H1 (cell line): ENCODE data around the gene OPHN1. TPM values are rescaled to one million over a fixed set of nuclear protein-coding genes. Genes with fewer than 3 reads are reported as not detected.

Source experiments
- CTCF ChIA-PET: fragments of 300-600 bp; sonication (Branson Sonifier 250); formaldehyde crosslinking; loops from one replicate; lab custom pipeline; 2021; ENCODE audit not compliant: partially characterized antibody; lab: Charles Lee
- POLR2A ChIA-PET: fragments of 300-600 bp; sonication (Branson Sonifier 250); formaldehyde crosslinking; loops from one replicate; lab custom pipeline; 2021; ENCODE audit warnings: inconsistent platforms; ENCODE audit not compliant: partially characterized antibody; lab: Charles Lee
- DNase-seq, 2 experiments: peaks; one replicate each; pipeline versions ENCODE4 v3.0.0 to v3.0.0-alpha.2; 2010 to 2022; ENCODE audit warnings: low spot score in 2 of 2, low read depth in 1 of 2, mixed read lengths in 1 of 2
- FAIRE-seq: peaks from 2 replicates; lab custom pipeline; 2011; peaks lifted over from hg19 to GRCh38; lab: Jason Lieb, UNC
- H2AFZ ChIP-seq: 2 replicates; pipeline ENCODE4 v1.8.1; 2012; ENCODE audit warnings: low read length, inconsistent platforms
- H2AK5ac ChIP-seq: 2 replicates; pipeline ENCODE4 v1.6.1; 2013; ENCODE audit warnings: low read depth, low read length
- H2BK120ac ChIP-seq: replicated peaks from 2 replicates; pipeline ENCODE3; 2013; ENCODE audit warnings: low read depth, low read length, inconsistent platforms
- H2BK12ac ChIP-seq: 2 replicates; pipeline ENCODE4 v1.6.1; 2013; ENCODE audit warnings: low read depth, low read length
- H2BK15ac ChIP-seq: 2 replicates; pipeline ENCODE4 v1.6.1; 2013; ENCODE audit warnings: low read length
- H2BK20ac ChIP-seq: 2 replicates; pipeline ENCODE4 v1.6.1; 2013; ENCODE audit warnings: low read length
- H2BK5ac ChIP-seq: 2 replicates; pipeline ENCODE4 v1.6.1; 2013; ENCODE audit warnings: low read depth, low read length
- H3K14ac ChIP-seq: 2 replicates; pipeline ENCODE4 v1.6.1; 2013; ENCODE audit warnings: inconsistent platforms; ENCODE audit not compliant: insufficient read length
- H3K18ac ChIP-seq: 2 replicates; pipeline ENCODE4 v1.6.1; 2013; ENCODE audit warnings: low read length; ENCODE audit errors: extremely low read depth
- H3K23ac ChIP-seq: 2 replicates; pipeline ENCODE4 v1.6.1; 2013; ENCODE audit warnings: inconsistent platforms; ENCODE audit not compliant: insufficient read length
- H3K23me2 ChIP-seq: 2 replicates; pipeline ENCODE4 v1.6.1; 2013; ENCODE audit warnings: low read depth, low read length
- H3K27ac ChIP-seq: 2 replicates; pipeline ENCODE4 v1.6.1; 2011; ENCODE audit warnings: low read depth, low read length, inconsistent platforms
- H3K27me3 ChIP-seq, 4 experiments: replicated peaks in 1 of 4; 1 replicate in 1 of 4; 2 replicates in 3 of 4; pipeline versions ENCODE4 v1.6.1 to v1.8.1; 2011 to 2013; ENCODE audit warnings: low read length in 3 of 4, mild to moderate bottlenecking in 3 of 4, inconsistent platforms in 2 of 4, mixed read lengths in 2 of 4, moderate library complexity in 1 of 4; ENCODE audit not compliant: control insufficient read depth in 3 of 4, insufficient read depth in 3 of 4; ENCODE audit errors: extremely low read depth in 1 of 4
- H3K36me3 ChIP-seq, 4 experiments: 2 replicates each; pipeline versions ENCODE4 v1.6.1 to v1.8.1; 2011 to 2013; ENCODE audit warnings: mild to moderate bottlenecking in 4 of 4, low read length in 3 of 4, moderate library complexity in 2 of 4, control low read depth in 1 of 4, inconsistent platforms in 1 of 4; ENCODE audit not compliant: insufficient read depth in 4 of 4, control insufficient read depth in 2 of 4
- H3K4ac ChIP-seq: replicated peaks from 2 replicates; pipeline ENCODE3; 2013; ENCODE audit warnings: low read length, low read depth, mixed read lengths, inconsistent platforms; ENCODE audit not compliant: insufficient read length
- H3K4me1 ChIP-seq, 4 experiments: replicated peaks in 1 of 4; 1 replicate in 1 of 4; 2 replicates in 3 of 4; pipeline versions ENCODE4 v1.6.1 to v1.8.1; 2011 to 2013; ENCODE audit warnings: low read length in 3 of 4, inconsistent platforms in 2 of 4, mixed read lengths in 1 of 4; ENCODE audit not compliant: insufficient read depth in 4 of 4, control insufficient read depth in 3 of 4
- H3K4me2 ChIP-seq, 2 experiments: 2 replicates each; pipeline versions ENCODE4 v1.6.1 to v1.8.1; 2011 to 2013; ENCODE audit warnings: low read depth in 2 of 2, low read length in 2 of 2, control low read depth in 1 of 2, inconsistent platforms in 1 of 2, mild to moderate bottlenecking in 1 of 2; ENCODE audit not compliant: insufficient read depth in 1 of 2
- H3K4me3 ChIP-seq, 4 experiments: fragments of 200-600, 300-600 bp in 1 of 4; sonication (generic), shearing (Covaris generic), sonication (Bioruptor Twin) in 1 of 4; 2 replicates each; pipeline versions ENCODE4 v1.5.1 to v1.8.1; 2011 to 2016; ENCODE audit warnings: low read length in 4 of 4, low read depth in 3 of 4, control low read depth in 2 of 4, inconsistent platforms in 2 of 4, mild to moderate bottlenecking in 2 of 4, mixed read lengths in 1 of 4, moderate library complexity in 1 of 4; ENCODE audit not compliant: insufficient read depth in 2 of 4; ENCODE audit errors: extremely low read depth in 1 of 4
- H3K56ac ChIP-seq: replicated peaks from 2 replicates; pipeline ENCODE3; 2013; ENCODE audit warnings: low read depth, mild to moderate bottlenecking, mixed read lengths, low read length, inconsistent platforms; ENCODE audit not compliant: insufficient read length
- H3K79me1 ChIP-seq: 2 replicates; pipeline ENCODE4 v1.6.1; 2013; ENCODE audit warnings: low read depth, low read length, control low read depth
- H3K79me2 ChIP-seq, 2 experiments: 2 replicates each; pipeline versions ENCODE4 v1.6.1 to v1.8.1; 2012 to 2013; ENCODE audit warnings: low read length in 2 of 2, mild to moderate bottlenecking in 2 of 2, inconsistent platforms in 1 of 2; ENCODE audit not compliant: insufficient read depth in 2 of 2, control insufficient read depth in 1 of 2
- H3K9ac ChIP-seq, 4 experiments: replicated peaks in 1 of 4; 1 replicate in 1 of 4; 2 replicates in 3 of 4; pipeline versions ENCODE4 v1.6.1 to v1.8.1; 2011 to 2013; ENCODE audit warnings: low read depth in 3 of 4, low read length in 3 of 4, control low read depth in 2 of 4, mild to moderate bottlenecking in 2 of 4, moderate library complexity in 2 of 4, inconsistent platforms in 1 of 4; ENCODE audit errors: extremely low read depth in 1 of 4
- H3K9me3 ChIP-seq, 2 experiments: 2 replicates each; pipeline versions ENCODE4 v1.6.1 to v1.8.1; 2012 to 2013; ENCODE audit warnings: mild to moderate bottlenecking in 2 of 2, moderate library complexity in 2 of 2, control low read depth in 1 of 2, inconsistent platforms in 1 of 2, low read depth in 1 of 2, low read length in 1 of 2, mixed read lengths in 1 of 2; ENCODE audit not compliant: insufficient read depth in 2 of 2
- H4K20me1 ChIP-seq, 2 experiments: replicated peaks in 1 of 2; 2 replicates each; pipeline versions ENCODE3 to v1.8.1; 2011 to 2013; ENCODE audit warnings: inconsistent platforms in 2 of 2, low read length in 2 of 2, mild to moderate bottlenecking in 1 of 2; ENCODE audit not compliant: insufficient read depth in 2 of 2, control insufficient read depth in 1 of 2
- H4K5ac ChIP-seq: 2 replicates; pipeline ENCODE4 v1.6.1; 2013; ENCODE audit warnings: low read length, low read depth, mixed read lengths, inconsistent platforms; ENCODE audit not compliant: insufficient read length
- H4K8ac ChIP-seq: 2 replicates; pipeline ENCODE4 v1.8.0; 2013; ENCODE audit warnings: mild to moderate bottlenecking, moderate library complexity, low read length, inconsistent platforms; ENCODE audit not compliant: insufficient read depth; ENCODE audit errors: extremely low read depth
- H4K91ac ChIP-seq: replicated peaks from 2 replicates; pipeline ENCODE3; 2013; ENCODE audit warnings: low read length, mixed read lengths, inconsistent platforms; ENCODE audit not compliant: insufficient read length
- CBX8 ChIP-seq: fragments of 300-800, 300-1000 bp; sonication (generic); IDR thresholded peaks from 2 replicates; pipeline ENCODE4 v1.7.1; 2016; ENCODE audit warnings: low read depth, low read length, borderline replicate concordance
- CREB1 ChIP-seq: IDR thresholded peaks from 2 replicates; pipeline ENCODE4 v1.6.1; 2012; ENCODE audit warnings: inconsistent platforms
- GABPA ChIP-seq: IDR thresholded peaks from 2 replicates; pipeline ENCODE4 v1.6.1; 2011; ENCODE audit warnings: mild to moderate bottlenecking, low read length, moderate library complexity, borderline replicate concordance; ENCODE audit not compliant: insufficient read depth
- GTF2F1 ChIP-seq: IDR thresholded peaks from 2 replicates; pipeline ENCODE4 v1.6.1; 2012; ENCODE audit warnings: low read depth, low read length, improper control_type of control experiment, borderline replicate concordance
- JUN ChIP-seq: IDR thresholded peaks from 2 replicates; pipeline ENCODE4 v1.6.1; 2011; ENCODE audit warnings: low read depth, mild to moderate bottlenecking, improper control_type of control experiment, low read length
- JUND ChIP-seq: IDR thresholded peaks from 2 replicates; pipeline ENCODE4 v1.6.1; 2011; ENCODE audit warnings: mild to moderate bottlenecking, improper control_type of control experiment, low read length
- NANOG ChIP-seq: IDR thresholded peaks from 2 replicates; pipeline ENCODE4 v1.6.1; 2011; ENCODE audit warnings: low read length, low read depth, mild to moderate bottlenecking, inconsistent platforms; ENCODE audit not compliant: insufficient read depth, poor library complexity, severe bottlenecking
- RAD21 ChIP-seq, 2 experiments: IDR thresholded peaks in 1 of 2; conservative IDR thresholded peaks in 1 of 2; 2 replicates each; pipeline ENCODE4 v1.6.1; 2011; ENCODE audit warnings: low read depth in 2 of 2, low read length in 2 of 2, improper control_type of control experiment in 1 of 2, inconsistent platforms in 1 of 2, mild to moderate bottlenecking in 1 of 2, moderate library complexity in 1 of 2
- RFX5 ChIP-seq: IDR thresholded peaks from 2 replicates; pipeline ENCODE4 v1.6.1; 2011; ENCODE audit warnings: low read depth, low read length, improper control_type of control experiment, borderline replicate concordance
- SIRT6 ChIP-seq: IDR thresholded peaks from one replicate; pipeline ENCODE4 v1.7.1; 2012; ENCODE audit warnings: low read length, inconsistent platforms
- SP1 ChIP-seq: IDR thresholded peaks from 2 replicates; pipeline ENCODE4 v1.6.1; 2011; ENCODE audit warnings: low read depth, low read length
- SRF ChIP-seq: IDR thresholded peaks from 2 replicates; pipeline ENCODE4 v1.6.1; 2011; ENCODE audit warnings: mild to moderate bottlenecking, low read depth, low read length, moderate library complexity
- SUZ12 ChIP-seq: fragments of 200-600 bp; sonication (generic); IDR thresholded peaks from 2 replicates; pipeline ENCODE4 v1.6.1; 2012; ENCODE audit warnings: mild to moderate bottlenecking, inconsistent platforms, low read length, moderate library complexity, mixed read lengths
- WGBS, 2 experiments: shearing (Covaris generic) in 1 of 2; methylation state at CpG; one replicate each; pipeline versions ENCODE4 v1.1.6 to v1.1.7; 2013 to 2015; ENCODE audit warnings: low lambda C conversion rate in 2 of 2, mixed read lengths in 2 of 2, inconsistent platforms in 1 of 2, low coverage in 1 of 2, missing lambda C conversion rate in 1 of 2; ENCODE audit not compliant: insufficient replicate concordance in 2 of 2, insufficient coverage in 1 of 2, insufficient read length in 1 of 2; ENCODE audit errors: extremely low coverage in 1 of 2, missing lambda C conversion rate in 1 of 2; 5-methylcytosine and 5-hydroxymethylcytosine counted together
- polyA plus RNA-seq, 7 experiments: library from polyadenylated mRNA; depleted of rRNA in 3 of 7; stranded (reverse) in 5 of 7; unstranded in 2 of 7; fragments of >200 nt in 5 of 7; fragments of 200-250 nt in 2 of 7; gene quantifications; 1 replicate in 5 of 7; 2 replicates in 1 of 7; 4 replicates in 1 of 7; pipeline versions ENCODE4 v1.2.1 to v1.2.3, GENCODE V29; 2011 to 2013; ENCODE audit warnings: missing spikeins in 2 of 7, mixed read lengths in 2 of 7
- total RNA-seq: library from RNA; stranded (reverse); fragmentation: NEBNext Ultra II Directional; extraction: Animal tissue kit (Norgen Biotek cat#: 25700); gene quantifications from 2 replicates; pipeline ENCODE4 v1.2.1, GENCODE V29; 2021

Gene OPHN1
- total and polyA plus RNA-seq, 2 of the 8 experiments (the other 6 are each of a cell fraction or from before 2014, with no cell fraction given), result 1.2 to 3.5 TPM

DNA sequence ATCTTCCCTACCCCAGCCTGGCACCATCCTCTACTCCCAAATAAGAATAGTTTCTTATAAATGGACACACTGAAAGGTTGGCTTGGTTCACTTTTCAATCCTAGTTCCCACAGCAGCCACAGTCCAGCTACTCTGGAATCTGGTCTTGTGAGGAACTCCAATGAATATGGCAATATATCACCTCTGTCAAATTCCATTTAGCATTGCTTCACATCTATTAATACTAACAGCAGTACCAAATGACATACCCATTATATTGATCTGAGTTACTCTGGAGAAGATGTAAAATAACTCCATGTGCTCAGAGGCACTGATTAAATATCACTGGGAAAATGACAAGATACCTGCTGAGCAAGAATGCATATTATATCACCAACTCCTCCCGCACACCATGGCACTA lies 8.6 kb downstream of the OPHN1 start:
- Histone ChIP-seq H3K4ac (no peak overlapping the region), H2BK12ac (no peak overlapping the region), H3K14ac (no peak overlapping the region), H2BK15ac (no peak overlapping the region), H3K56ac (no peak overlapping the region), H4K8ac (no peak overlapping the region), H3K4me2 (no peak overlapping the region), H3K18ac (no peak overlapping the region), H3K4me1 (no peaks in the 10 kb centered on the region), H3K79me1 (no peaks in the 10 kb centered on the region), H3K27ac (no peak overlapping the region), H4K20me1 (no peaks in the 10 kb centered on the region), H2BK120ac (no peak overlapping the region), H2AFZ (no peak overlapping the region), H3K4me3 (no peak overlapping the region), H3K23ac (no peak overlapping the region), H2BK20ac (no peak overlapping the region), H2BK5ac (no peak overlapping the region), H3K23me2 (no peaks in the 10 kb centered on the region), H4K5ac (no peak overlapping the region), H3K27me3 (no peaks in the 10 kb centered on the region), H3K9ac (no peak overlapping the region), H3K9me3 (no peaks in the 10 kb centered on the region), H3K36me3 (no peaks in the 10 kb centered on the region), H4K91ac (no peak overlapping the region)
- ChIA-PET CTCF (no interaction called here), POLR2A (no interaction called here)
- FAIRE-seq (no peak), DNase-seq (no peak)
- TF ChIP-seq CBX8 (no peak), CREB1 (no peak), JUN (no peak), GTF2F1 (no peak), NANOG (no peak), SRF (no peak), RFX5 (no peak), SIRT6 (no peak), GABPA (no peak), SUZ12 (no peak), JUND (no peak), RAD21 (IDR thresholded peaks at IDR 0.05 in 1 of 2, conservative IDR thresholded peaks at IDR 0.05 in 1 of 2; ENCODE audit: low read depth in 2 of 2, low read length in 2 of 2) (no peak), SP1 (no peak)
- TF ChIP-seq, all 59 proteins: peak for 0
- Histone ChIP-seq H3K79me2 (no peaks in the 10 kb centered on the region), H2AK5ac (no peak overlapping the region)
- WGBS, 2 experiments, result 86% methylated on average over 1 of the region's 1 CpG; no CpG with 5 or more reads in 1 of the 2 experiments
